HG03460 (cell line): Measurements from ENCODE around the gene DHCR24.

Source experiments
- ATAC-seq: cut with Tn5 transposase; IDR thresholded peaks from one replicate; pipeline ENCODE4 v1.9.1; 2021; ENCODE audit not compliant: unreplicated experiment

The DHCR24 gene

DNA sequence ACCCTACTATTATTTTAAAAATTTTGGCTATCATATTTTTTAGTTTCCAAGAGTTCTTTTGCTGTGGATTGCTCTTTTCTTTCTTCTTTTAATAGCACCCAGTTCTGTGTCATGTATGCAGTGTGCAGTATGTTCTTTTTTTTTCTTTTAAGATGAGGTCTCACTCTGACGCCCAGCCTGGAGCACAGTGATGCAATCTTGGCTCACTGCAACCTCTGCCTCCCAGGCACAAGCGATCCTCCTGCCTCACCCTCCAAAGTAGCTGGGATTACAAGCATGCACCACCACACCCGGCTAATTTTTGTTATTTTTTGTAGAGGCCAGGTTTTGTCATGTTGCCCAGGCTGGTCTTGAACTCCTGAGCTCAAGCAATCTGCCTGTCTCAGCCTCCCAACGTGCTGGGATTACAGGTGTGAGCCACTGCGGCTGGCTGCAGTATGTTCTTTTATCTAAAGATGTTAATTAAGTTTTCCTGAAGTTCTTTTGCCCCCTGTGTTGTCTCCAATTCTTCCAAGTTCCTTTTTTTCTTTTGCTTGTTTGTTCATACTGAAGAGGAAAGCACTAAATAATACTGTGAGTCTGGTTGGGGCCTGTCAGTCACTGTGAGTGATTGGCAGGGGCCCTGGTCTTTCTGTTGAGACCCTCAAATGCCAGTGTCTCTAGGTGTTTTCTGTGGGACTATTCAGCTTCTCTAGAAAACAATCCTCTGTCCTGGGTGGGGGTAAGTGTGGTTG, 68.4 kb downstream of the DHCR24 start:
- no peak for ATAC-seq

DNA sequence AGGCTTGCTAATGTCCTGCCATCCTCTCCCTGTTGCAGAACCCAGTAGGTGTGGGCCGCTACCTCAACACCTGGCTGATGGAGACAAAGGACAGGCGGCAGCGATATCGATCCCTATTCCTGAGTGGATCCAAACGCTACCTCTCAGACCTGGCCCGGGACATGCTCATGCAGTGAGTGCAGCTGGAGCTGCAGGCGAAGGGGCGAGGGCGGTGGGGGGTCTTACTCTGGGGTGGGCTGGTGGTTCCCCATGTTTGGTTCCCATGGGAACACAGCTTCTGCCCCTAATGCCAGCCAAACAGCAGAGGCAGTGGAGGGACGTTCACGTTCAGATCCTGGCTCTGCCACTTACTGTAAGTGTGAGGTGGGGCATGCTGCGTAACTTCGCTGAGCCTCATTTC, 70.0 kb downstream of the DHCR24 start:
- no peak for ATAC-seq

GRCh38 chr1:54816130-54816529, 70.9 kb downstream of the DHCR24 start:
- ATAC-seq: no peak

GRCh38 chr1:54815086-54815876, 71.7 kb downstream of the DHCR24 start:
- ATAC-seq: no peak

GRCh38 chr1:54814571-54814970, 72.4 kb downstream of the DHCR24 start:
- no peak for ATAC-seq

DNA sequence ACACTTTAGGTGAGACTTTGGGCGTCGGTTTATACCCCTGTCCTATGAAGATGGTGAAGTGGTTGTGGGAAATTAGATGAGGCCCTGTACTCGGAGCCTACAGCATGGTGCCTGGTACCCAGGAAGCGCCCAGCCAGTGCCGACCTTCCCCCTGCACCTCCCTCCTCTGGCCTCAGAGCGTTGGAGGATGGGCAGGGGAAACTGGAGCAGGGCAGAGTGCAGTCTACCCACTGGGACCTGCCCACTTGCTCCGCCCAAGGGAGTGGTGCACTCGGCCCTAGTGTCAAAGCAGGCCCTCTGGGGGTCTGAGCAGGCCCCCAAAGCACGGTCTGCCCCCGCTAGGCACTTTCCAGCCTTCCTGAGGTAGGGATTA, 72.9 kb downstream of the DHCR24 start:
- ATAC-seq: no peak

DNA sequence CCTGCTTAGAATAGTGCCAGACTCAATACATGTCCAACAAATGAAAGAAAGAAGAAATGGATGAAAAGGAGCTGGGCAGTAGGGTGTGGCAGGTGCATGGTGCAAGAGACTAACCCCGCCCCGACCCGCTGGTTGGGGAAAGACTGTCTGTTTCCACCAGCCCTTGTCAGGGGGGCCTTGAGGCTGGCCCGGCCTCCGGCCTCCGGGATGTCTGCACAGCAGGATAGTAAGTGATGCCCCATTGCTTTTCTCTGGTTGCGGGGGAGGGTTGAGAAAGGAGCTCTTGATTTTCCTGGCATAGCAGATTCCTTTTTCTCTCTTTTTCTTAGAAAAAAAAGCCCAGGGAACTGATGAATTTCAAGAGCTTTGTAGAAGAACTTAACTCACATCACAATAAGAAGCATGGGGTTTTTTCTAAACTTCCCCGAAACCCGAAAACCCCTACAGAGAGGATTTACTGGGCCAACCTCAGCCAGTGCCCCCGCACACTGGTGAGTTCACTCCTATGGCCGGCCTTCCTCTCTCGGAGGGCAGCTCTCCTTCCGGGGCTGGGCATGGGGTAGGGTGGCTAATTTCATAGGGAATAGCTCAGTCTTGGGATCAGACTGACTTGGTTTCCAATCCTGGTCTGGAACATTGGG, 73.4 kb downstream of the DHCR24 start:
- ATAC-seq: no peak

DNA sequence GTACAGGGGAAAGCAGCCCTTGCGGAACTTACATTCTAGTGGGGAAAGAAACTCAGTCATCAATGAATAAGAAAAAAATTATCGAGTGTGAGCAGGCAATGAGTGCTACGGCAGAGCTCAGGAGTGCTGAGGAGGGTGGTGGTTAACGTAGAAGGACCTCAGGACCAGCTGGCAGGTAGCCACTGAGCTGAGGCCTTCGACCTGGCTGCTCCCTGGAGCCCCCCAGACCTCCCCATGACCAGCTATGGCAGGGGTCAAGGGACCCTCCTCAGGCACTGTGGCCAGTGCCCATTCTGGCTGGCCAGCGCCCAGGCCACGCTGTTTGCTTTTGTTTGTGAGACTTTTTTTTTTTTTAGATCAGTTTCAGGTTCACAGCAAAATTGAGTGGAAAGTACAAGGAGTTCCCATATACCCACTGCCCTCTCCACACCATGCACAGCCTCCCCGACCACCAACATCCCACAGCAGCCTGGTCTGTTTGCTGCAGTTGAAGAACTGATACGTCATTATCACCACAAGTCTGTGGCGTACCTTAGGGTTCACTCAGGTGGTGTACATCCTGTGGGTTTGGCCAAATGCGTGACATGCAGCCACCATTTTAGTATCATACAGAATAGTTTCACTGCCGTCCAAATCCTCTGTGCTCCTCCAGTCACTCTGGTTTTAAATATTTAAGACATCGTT, 74.1 kb downstream of the DHCR24 start:
- ATAC-seq: no peak

GRCh38 chr1:54811739-54812655, 75.0 kb downstream of the DHCR24 start:
- ATAC-seq: no peak

DNA sequence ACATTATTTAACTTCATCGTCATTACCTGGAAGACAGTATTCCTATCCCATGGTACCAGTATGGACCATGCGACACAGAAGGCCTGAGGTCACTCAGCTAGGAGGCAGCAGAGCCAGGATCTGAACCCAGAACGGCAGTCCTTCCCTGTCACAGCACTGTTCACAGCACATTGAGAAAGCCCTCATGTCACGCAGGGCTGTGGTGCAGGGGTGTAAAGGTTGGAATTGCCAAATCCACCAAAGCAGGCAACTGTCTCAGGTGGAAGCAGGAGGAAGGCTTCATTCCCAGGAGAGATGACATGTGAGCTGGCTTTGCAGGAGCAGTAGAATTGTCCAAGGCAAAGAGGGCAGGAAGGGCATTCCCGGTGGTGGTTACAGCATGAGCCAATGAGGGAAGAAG, 75.9 kb downstream of the DHCR24 start:
- ATAC-seq: no peak

DNA sequence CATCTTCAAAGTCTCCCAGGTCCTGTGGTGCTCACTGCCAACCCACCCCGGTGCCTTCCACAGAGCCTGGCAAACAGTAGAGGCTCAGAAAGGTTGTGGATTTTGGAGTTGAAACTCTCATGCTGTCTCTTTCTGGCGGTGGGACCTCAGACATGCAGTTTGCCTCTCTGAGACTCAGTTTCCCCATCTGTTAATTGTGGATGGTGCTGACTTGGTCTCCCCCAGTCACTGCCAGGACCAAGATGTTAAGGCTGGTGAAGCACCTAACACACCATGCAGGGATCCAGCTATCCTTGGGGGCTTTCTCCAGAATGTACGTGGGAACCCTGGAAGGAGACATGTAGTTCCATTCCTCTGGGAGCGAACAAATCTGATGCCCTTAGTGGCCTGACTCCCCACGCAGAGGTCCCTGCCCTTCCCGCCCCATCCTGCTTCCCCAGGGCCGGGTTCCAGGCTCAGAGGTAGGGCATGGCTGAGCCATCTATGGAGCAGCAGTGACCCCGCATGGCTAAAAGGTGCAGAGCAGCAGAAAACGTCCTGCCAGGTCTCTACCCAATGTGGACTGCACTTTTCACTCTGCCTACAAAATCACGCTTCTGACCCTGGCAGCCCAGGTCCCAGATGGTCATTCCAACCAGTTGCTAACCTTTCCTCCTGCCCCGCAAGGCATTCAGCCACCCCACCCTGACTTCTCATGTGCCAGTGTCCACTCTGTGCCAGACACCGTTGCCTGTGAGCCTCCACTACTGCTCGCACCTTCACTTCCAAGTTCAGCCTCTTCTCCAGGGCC, 76.6 kb downstream of the DHCR24 start:
- peak; percentile 51 for ATAC-seq

DNA sequence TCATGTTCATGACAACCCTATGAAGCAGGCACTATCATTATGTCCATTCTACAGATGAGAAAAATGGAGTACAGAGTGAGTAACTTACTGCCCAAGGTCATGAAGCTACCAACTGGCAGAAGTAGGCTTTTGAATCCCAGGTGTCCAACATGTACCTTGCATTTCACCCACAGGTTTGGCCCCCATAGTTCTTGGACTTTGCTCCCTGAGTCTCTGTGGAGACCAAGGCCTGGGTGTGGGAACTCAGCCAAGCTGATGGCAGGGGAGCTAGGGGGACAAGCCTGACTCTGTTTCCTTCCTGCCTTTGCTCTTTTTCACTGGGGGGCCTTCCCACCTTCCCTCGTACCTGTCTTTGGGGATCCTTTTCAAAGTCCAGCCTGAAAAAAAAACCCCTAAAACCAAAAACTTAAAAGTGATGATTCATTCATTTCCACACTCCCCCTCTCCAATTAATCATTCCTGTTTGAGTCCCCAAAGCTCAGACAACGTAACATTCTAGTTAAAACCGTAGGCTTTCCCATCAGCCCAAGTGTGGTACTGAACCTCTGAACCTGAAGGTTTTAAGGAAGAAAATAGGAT, 77.4 kb downstream of the DHCR24 start:
- no peak for ATAC-seq

GRCh38 chr1:54808443-54809207, 78.4 kb downstream of the DHCR24 start:
- no peak for ATAC-seq

DNA sequence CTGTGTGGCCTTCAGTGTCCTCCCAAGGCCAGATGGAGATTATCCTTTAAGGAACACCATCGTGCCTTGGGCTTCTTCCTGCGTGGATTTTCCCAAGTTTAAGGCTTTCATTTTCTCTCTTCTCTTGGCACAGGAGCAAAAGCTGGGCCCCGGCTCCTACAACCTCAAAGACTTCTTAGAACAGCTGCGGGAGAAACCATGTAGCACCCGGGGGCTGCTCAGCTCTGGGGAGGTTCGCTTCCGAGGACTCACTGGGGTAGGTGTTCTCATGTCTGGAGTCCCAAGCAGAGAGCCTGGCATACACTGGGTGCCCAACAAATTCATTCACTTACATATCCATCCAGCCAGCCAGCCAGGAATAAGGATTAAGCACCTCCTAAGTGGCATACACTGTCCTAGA, 79.2 kb downstream of the DHCR24 start:
- ATAC-seq: no peak

GRCh38 chr1:54806931-54807611, 79.9 kb downstream of the DHCR24 start:
- ATAC-seq: no peak

- ATAC-seq: no peak
Measured at GRCh38 chr1:54805981-54806381, 81.0 kb downstream of the DHCR24 start.

DNA sequence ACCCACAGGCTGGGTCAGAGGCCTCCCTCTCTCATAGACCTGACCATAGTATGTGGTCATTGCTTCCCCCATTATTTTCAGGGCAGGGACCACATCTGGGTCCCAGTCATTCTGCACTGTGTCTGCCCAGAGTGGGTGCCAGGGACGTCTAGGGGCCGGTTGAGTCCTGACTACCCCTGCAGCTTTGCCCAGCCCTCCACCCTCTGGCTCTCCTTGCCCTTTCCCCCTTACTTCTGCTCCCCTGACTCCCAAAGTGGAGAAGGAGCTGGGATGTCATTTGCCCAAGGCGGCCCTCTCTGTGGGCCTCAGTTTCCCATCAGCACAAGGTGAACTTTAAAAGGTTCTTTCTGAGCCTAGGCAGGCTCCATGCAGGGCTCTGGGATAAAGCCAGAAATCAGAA, 81.5 kb downstream of the DHCR24 start:
- ATAC-seq: no peak
